K562 (cell line): Measurements from ENCODE around the gene WWC2. TPM values are rescaled to one million over a fixed set of nuclear protein-coding genes. Genes with fewer than 3 reads are reported as not detected.

Experiments
- CHCHD3 ChIP-seq: fragments of 250-450 bp; sonication (Bioruptor Pico); IDR thresholded peaks from 2 replicates; pipeline ENCODE4 v2.1.2; 2022; ENCODE audit warnings: mild to moderate bottlenecking
- MED1 ChIP-seq: sonication (generic); formaldehyde crosslinking; IDR thresholded peaks from 2 replicates; pipeline ENCODE4 v1.8.1; 2023; ENCODE audit warnings: missing genetic modification reagents, borderline replicate concordance
- POLR2G ChIP-seq: fragments of 200-400 bp; formaldehyde crosslinking; IDR thresholded peaks from 2 replicates; pipeline ENCODE4 v1.6.1; 2017; ENCODE audit warnings: low read depth, mild to moderate bottlenecking, antibody characterized with exemption, low read length, moderate library complexity
- RNF2 ChIP-seq: sonication (generic); IDR thresholded peaks from 2 replicates; pipeline ENCODE4 v1.6.1; 2016
- polyA plus RNA-seq, 8 experiments: library from polyadenylated mRNA; depleted of rRNA in 4 of 8; stranded (reverse) in 5 of 8; unstranded in 3 of 8; fragments of >200 nt; fragmentation: Nextera tagmentation in 2 of 8; fragmentation: Illumina TruSeq in 1 of 8; extraction: Ambion mirVana in 2 of 8; extraction: Trizol in 1 of 8; gene quantifications; 2 replicates each; pipeline versions ENCODE4 v1.2.1 to v1.2.3, GENCODE V29; 2011 to 2014; ENCODE audit warnings: inconsistent platforms in 1 of 8, missing spikeins in 1 of 8
- total RNA-seq, 7 experiments: library from RNA; depleted of rRNA in 6 of 7; stranded (reverse); fragments of >200 nt in 6 of 7; fragmentation: Illumina TruSeq in 2 of 7; extraction: Trizol in 2 of 7; gene quantifications; 2 replicates each; pipeline versions ENCODE4 v1.2.1 to v1.2.3, GENCODE V29; 2011 to 2021; ENCODE audit warnings: low replicate concordance in 1 of 7
- TF ChIP-seq, protein P1 (sequence below), 2 experiments: fragments of 450-650 bp; IDR thresholded peaks; 2 replicates each; pipeline ENCODE4 v1.6.1; 2016; ENCODE audit warnings: mild to moderate bottlenecking in 2 of 2, borderline replicate concordance in 1 of 2, low read depth in 1 of 2, moderate library complexity in 1 of 2

The WWC2 gene
- total and polyA plus RNA-seq, 9 of the 15 experiments (the other 6 are each of a cell fraction or from before 2014, with no cell fraction given) = 3.7 to 39.4 (median 19.6) TPM

DNA sequence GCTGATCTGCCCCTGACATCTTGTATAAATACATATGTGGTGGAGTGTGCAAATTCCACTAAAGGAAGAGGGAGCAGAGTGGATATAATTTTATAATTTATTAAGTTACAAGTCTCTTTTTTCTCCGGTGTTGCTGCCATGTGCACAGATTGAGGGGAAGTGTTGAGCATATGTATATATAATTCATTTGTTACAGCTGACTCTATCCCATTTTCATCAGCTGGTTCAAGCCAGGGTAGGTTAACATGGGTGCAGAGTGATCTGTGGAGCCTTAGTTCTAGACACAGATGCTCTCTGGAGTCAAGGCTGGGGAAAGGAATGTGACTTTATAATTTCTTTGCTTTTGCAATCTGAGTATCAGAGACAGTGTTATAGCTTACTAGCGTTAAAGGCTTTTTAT, 103.5 kb downstream of the WWC2 start (continued):
- TF ChIP-seq, protein P1, sequence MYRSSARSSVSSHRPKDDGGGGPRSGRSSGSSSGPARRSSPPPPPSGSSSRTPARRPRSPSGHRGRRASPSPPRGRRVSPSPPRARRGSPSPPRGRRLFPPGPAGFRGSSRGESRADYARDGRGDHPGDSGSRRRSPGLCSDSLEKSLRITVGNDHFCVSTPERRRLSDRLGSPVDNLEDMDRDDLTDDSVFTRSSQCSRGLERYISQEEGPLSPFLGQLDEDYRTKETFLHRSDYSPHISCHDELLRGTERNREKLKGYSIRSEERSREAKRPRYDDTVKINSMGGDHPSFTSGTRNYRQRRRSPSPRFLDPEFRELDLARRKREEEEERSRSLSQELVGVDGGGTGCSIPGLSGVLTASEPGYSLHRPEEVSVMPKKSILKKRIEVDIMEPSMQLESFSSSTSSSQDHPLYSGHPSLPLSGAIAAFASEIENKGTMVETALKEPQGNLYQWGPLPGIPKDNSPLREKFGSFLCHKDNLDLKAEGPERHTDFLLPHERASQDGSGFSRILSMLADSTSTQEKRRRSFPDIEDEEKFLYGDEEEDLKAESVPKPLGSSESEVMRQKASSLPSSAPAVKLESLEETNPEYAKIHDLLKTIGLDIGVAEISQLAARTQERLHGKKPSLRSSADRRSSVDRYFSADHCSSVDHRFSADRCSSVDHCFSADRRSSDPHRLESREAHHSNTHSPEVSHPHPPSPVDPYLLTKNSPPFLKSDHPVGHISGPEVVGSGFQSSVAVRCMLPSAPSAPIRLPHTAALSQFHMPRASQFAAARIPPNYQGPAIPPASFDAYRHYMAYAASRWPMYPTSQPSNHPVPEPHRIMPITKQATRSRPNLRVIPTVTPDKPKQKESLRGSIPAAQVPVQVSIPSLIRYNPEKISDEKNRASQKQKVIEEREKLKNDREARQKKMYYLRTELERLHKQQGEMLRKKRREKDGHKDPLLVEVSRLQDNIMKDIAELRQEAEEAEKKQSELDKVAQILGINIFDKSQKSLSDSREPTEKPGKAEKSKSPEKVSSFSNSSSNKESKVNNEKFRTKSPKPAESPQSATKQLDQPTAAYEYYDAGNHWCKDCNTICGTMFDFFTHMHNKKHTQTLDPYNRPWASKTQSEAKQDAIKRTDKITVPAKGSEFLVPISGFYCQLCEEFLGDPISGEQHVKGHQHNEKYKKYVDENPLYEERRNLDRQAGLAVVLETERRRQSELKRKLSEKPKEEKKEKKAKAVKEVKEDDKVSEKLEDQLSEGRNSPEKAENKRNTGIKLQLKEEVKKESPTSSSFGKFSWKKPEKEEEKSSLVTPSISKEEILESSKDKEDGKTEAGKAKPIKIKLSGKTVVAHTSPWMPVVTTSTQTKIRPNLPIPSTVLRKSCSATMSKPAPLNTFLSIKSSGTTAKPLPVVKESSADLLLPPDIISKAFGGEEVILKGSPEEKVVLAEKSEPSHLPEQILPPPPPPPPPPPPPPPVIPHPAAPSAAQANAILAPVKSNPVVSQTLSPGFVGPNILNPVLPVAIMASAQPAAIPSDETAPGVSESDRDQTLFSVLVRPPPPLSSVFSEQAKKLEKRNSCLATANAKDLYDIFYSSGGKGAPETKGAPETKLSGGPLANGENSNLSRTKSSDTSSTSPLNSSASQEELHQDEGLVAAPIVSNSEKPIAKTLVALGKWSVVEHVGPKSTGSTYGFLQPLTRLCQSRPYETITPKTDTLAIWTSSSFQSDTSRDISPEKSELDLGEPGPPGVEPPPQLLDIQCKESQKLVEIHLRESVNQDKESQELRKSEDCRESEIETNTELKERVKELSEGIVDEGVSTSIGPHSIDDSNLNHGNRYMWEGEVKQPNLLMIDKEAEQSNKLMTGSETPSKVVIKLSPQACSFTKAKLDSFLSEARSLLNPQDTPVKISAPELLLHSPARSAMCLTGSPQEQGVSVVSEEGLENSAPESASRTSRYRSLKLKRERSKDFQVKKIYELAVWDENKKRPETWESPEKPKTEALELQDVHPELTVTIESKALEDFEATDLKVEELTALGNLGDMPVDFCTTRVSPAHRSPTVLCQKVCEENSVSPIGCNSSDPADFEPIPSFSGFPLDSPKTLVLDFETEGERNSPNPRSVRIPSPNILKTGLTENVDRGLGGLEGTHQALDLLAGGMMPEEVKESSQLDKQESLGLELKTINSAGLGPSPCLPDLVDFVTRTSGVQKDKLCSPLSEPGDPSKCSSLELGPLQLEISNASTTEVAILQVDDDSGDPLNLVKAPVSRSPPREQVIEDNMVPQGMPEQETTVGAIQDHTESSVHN (IDR thresholded peaks at IDR 0.05; ENCODE audit: borderline replicate concordance in 1 of 2, low read depth in 1 of 2) = no peak
- TF ChIP-seq POLR2G = no peak
- TF ChIP-seq CHCHD3 (CRISPR knock-in tag) = no peak
- TF ChIP-seq RNF2 = no peak
- no peak for TF ChIP-seq MED1 (CRISPR knock-in tag)
